ENCODE data around the gene CLBA1. TPM values are rescaled to one million over a fixed set of nuclear protein-coding genes. Genes with fewer than 3 reads are reported as not detected.

The CLBA1 gene
- total and polyA plus RNA-seq, 2 experiments from 2014 or later: 1.6 to 1.8 TPM

DNA sequence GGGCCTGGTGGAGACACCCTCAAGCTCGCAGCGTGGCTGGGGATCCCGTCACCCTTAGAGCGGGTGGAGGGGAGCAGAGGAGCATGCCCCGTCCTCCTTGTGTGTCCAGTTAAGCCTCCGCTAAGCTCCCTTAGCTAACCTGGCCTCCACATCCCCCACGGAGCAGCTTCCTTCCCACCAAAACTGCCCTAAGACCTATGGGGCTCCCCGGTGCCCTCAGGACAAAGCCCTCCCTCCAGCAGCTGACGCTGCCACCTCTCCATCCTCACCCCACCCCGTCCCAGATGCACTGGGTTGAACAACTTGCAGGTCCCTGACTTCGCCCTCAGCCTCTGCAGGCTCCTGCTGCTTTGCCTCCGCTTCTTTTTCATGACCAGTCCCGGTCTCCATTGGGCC lies 11.4 kb upstream of the CLBA1 start (continued):
- TF ChIP-seq, protein P1, sequence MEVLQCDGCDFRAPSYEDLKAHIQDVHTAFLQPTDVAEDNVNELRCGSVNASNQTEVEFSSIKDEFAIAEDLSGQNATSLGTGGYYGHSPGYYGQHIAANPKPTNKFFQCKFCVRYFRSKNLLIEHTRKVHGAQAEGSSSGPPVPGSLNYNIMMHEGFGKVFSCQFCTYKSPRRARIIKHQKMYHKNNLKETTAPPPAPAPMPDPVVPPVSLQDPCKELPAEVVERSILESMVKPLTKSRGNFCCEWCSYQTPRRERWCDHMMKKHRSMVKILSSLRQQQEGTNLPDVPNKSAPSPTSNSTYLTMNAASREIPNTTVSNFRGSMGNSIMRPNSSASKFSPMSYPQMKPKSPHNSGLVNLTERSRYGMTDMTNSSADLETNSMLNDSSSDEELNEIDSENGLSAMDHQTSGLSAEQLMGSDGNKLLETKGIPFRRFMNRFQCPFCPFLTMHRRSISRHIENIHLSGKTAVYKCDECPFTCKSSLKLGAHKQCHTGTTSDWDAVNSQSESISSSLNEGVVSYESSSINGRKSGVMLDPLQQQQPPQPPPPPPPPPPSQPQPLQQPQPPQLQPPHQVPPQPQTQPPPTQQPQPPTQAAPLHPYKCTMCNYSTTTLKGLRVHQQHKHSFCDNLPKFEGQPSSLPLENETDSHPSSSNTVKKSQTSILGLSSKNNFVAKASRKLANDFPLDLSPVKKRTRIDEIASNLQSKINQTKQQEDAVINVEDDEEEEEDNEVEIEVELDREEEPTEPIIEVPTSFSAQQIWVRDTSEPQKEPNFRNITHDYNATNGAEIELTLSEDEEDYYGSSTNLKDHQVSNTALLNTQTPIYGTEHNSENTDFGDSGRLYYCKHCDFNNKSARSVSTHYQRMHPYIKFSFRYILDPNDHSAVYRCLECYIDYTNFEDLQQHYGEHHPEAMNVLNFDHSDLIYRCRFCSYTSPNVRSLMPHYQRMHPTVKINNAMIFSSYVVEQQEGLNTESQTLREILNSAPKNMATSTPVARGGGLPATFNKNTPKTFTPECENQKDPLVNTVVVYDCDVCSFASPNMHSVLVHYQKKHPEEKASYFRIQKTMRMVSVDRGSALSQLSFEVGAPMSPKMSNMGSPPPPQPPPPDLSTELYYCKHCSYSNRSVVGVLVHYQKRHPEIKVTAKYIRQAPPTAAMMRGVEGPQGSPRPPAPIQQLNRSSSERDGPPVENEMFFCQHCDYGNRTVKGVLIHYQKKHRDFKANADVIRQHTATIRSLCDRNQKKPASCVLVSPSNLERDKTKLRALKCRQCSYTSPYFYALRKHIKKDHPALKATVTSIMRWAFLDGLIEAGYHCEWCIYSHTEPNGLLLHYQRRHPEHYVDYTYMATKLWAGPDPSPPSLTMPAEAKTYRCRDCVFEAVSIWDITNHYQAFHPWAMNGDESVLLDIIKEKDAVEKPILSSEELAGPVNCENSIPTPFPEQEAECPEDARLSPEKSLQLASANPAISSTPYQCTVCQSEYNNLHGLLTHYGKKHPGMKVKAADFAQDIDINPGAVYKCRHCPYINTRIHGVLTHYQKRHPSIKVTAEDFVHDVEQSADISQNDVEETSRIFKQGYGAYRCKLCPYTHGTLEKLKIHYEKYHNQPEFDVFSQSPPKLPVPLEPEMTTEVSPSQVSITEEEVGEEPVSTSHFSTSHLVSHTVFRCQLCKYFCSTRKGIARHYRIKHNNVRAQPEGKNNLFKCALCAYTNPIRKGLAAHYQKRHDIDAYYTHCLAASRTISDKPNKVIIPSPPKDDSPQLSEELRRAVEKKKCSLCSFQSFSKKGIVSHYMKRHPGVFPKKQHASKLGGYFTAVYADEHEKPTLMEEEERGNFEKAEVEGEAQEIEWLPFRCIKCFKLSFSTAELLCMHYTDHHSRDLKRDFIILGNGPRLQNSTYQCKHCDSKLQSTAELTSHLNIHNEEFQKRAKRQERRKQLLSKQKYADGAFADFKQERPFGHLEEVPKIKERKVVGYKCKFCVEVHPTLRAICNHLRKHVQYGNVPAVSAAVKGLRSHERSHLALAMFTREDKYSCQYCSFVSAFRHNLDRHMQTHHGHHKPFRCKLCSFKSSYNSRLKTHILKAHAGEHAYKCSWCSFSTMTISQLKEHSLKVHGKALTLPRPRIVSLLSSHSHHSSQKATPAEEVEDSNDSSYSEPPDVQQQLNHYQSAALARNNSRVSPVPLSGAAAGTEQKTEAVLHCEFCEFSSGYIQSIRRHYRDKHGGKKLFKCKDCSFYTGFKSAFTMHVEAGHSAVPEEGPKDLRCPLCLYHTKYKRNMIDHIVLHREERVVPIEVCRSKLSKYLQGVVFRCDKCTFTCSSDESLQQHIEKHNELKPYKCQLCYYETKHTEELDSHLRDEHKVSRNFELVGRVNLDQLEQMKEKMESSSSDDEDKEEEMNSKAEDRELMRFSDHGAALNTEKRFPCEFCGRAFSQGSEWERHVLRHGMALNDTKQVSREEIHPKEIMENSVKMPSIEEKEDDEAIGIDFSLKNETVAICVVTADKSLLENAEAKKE (CRISPR knock-in tag; IDR thresholded peaks at IDR 0.05): no peak
- TF ChIP-seq NANOG (IDR thresholded peaks at IDR 0.05; ENCODE audit: borderline replicate concordance): no peak
- TF ChIP-seq, protein P2, sequence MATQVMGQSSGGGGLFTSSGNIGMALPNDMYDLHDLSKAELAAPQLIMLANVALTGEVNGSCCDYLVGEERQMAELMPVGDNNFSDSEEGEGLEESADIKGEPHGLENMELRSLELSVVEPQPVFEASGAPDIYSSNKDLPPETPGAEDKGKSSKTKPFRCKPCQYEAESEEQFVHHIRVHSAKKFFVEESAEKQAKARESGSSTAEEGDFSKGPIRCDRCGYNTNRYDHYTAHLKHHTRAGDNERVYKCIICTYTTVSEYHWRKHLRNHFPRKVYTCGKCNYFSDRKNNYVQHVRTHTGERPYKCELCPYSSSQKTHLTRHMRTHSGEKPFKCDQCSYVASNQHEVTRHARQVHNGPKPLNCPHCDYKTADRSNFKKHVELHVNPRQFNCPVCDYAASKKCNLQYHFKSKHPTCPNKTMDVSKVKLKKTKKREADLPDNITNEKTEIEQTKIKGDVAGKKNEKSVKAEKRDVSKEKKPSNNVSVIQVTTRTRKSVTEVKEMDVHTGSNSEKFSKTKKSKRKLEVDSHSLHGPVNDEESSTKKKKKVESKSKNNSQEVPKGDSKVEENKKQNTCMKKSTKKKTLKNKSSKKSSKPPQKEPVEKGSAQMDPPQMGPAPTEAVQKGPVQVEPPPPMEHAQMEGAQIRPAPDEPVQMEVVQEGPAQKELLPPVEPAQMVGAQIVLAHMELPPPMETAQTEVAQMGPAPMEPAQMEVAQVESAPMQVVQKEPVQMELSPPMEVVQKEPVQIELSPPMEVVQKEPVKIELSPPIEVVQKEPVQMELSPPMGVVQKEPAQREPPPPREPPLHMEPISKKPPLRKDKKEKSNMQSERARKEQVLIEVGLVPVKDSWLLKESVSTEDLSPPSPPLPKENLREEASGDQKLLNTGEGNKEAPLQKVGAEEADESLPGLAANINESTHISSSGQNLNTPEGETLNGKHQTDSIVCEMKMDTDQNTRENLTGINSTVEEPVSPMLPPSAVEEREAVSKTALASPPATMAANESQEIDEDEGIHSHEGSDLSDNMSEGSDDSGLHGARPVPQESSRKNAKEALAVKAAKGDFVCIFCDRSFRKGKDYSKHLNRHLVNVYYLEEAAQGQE (IDR thresholded peaks at IDR 0.05; ENCODE audit: unreplicated experiment): no peak

GRCh38 chr14:104974665-104975390 lies 10.8 kb upstream of the CLBA1 start:
- peaks cover 38% of the 10 kb centered on the region for H3K27me3 Mint-ChIP-seq (ENCODE audit: insufficient read depth, low read depth, poor library complexity)
- no peaks in the 10 kb centered on the region for H3K79me2 ChIP-seq (replicated peaks; ENCODE audit: insufficient read depth)
- TF ChIP-seq, protein P3, sequence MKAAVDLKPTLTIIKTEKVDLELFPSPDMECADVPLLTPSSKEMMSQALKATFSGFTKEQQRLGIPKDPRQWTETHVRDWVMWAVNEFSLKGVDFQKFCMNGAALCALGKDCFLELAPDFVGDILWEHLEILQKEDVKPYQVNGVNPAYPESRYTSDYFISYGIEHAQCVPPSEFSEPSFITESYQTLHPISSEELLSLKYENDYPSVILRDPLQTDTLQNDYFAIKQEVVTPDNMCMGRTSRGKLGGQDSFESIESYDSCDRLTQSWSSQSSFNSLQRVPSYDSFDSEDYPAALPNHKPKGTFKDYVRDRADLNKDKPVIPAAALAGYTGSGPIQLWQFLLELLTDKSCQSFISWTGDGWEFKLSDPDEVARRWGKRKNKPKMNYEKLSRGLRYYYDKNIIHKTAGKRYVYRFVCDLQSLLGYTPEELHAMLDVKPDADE (IDR thresholded peaks at IDR 0.05): no peak
- TF ChIP-seq ZNF114 (CRISPR knock-in tag; IDR thresholded peaks at IDR 0.05): no peak

More at GRCh38 chr14:104974665-104975390, 10.8 kb upstream of the CLBA1 start:
- H3K4me1 Mint-ChIP-seq: peaks cover 9% of the 10 kb centered on the region; the same call in 2 of the 3 replicates
- Histone ChIP-seq H3K4me1 (ENCODE audit: insufficient read depth) (peaks cover 4% of the 10 kb centered on the region; the same call in 1 of the 2 replicates), H3K4me2 (no peak overlapping the region), H2AFZ (no peak overlapping the region), H3K27ac (ENCODE audit: low read depth) (no peak overlapping the region), H3K36me3 (ENCODE audit: insufficient read depth) (no peaks in the 10 kb centered on the region), H3K27me3 (ENCODE audit: insufficient read depth) (peaks cover 32% of the 10 kb centered on the region), H3F3A (replicated peaks; ENCODE audit: low read depth) (no peaks in the 10 kb centered on the region), H3K9me2 (ENCODE audit: insufficient read depth) (no peaks in the 10 kb centered on the region), H4K20me1 (replicated peaks; ENCODE audit: insufficient read depth) (no peaks in the 10 kb centered on the region), H3K4me3 (no peak overlapping the region)
- DNase-seq (ENCODE audit: low spot score): no peak
- no peak overlapping the region for H3K4me3 Mint-ChIP-seq
- no peak overlapping the region for H3K27ac Mint-ChIP-seq
- ATAC-seq: no peak
- no peaks in the 10 kb centered on the region for H3K36me3 Mint-ChIP-seq (ENCODE audit: low read depth)
- H3K9me3 Mint-ChIP-seq: no peaks in the 10 kb centered on the region

Data from GM23338 (cell line).